ENCODE measurements around the gene MISP. TPM values are rescaled to one million over a fixed set of nuclear protein-coding genes. Genes with fewer than 3 reads are reported as not detected.
"Not testable (repeated sequence)": the region's sequence is repeated elsewhere in the genome, so short reads cannot be mapped to it uniquely, and the experiment has no call there.

Gene MISP
- total RNA-seq, 2 donors from 2014 or later: 285 to 320 TPM

DNA sequence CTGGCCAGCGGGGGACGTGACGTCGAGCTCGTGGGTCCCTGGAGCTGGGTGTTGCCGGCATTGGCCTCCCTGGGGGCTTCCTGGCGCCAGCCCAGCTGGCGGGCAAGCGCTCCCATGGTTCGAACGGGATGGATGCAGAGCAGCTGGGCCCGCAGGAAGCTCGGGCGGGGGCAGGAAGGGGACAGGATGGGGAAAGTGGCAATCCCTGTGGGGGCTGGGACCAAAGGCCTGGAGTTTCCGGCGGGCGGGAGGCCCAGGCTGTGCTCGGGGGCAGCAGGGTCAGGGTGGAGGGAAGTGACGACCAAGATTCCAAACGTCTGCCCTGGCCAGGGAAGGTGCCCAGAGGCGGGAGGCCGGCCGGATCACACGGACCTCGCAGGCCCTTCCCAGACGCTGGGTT lies 22.9 kb upstream of the MISP start:
- H3K27me3 ChIP-seq: no peaks in the 10 kb centered on the region
- H3K4me3 ChIP-seq: no peak overlapping the region
- intact Hi-C loops (cut with DNase I): no loop called here
- no peaks in the 10 kb centered on the region for H3K9me3 ChIP-seq
- H3K9ac ChIP-seq (ENCODE audit: low read depth in 2 of 2, low read length in 2 of 2): no peak overlapping the region
- no peak overlapping the region for H3K27ac ChIP-seq
- no peaks in the 10 kb centered on the region for H3K36me3 ChIP-seq
- DNase-seq: no peak
- no peaks in the 10 kb centered on the region for H3K4me1 ChIP-seq
- TF ChIP-seq CTCF (IDR thresholded peaks at IDR 0.05): no peak

DNA sequence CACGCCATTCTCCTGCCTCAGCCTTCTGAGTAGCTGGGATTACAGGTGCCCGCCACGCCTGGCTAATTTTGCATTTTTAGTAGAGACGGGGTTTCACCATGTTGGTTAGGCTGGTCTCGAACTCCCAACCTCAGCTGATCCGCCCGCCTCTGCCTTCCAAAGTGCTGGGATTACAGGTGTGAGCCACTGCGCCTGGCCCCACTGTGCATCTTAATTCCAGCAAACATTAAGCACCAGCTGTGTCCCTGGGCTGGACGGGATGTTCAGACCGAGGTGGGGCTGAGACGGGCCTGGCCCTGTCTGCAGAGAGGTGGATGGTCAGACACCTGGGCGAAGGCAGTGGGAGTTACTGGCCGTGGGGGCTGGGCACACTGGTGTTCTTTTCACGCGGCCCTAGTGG lies 21.3 kb upstream of the MISP start:
- H3K9ac ChIP-seq (ENCODE audit: low read depth in 2 of 2, low read length in 2 of 2); intact Hi-C loops (cut with DNase I); H3K4me3 ChIP-seq; H3K36me3 ChIP-seq; H3K27me3 ChIP-seq; H3K9me3 ChIP-seq; DNase-seq; H3K4me1 ChIP-seq; H3K27ac ChIP-seq: not testable (repeated sequence)

- Histone ChIP-seq H3K9me3 (no peaks in the 10 kb centered on the region), H3K4me1 (no peaks in the 10 kb centered on the region), H3K27ac (no peak overlapping the region), H3K36me3 (no peaks in the 10 kb centered on the region), H3K27me3 (no peaks in the 10 kb centered on the region), H3K9ac (ENCODE audit: low read depth in 2 of 2, low read length in 2 of 2) (no peak overlapping the region), H3K4me3 (no peak overlapping the region)
- no peak for TF ChIP-seq CTCF (IDR thresholded peaks at IDR 0.05)
- no peak for DNase-seq
- intact Hi-C loops (cut with DNase I): loop anchor here (5.0 kb wide), 1 partner anchor 148 kb away; no protein-coding TSS in a partner anchor
Measured at GRCh38 chr19:729965-730668, 20.8 kb upstream of the MISP start.

DNA sequence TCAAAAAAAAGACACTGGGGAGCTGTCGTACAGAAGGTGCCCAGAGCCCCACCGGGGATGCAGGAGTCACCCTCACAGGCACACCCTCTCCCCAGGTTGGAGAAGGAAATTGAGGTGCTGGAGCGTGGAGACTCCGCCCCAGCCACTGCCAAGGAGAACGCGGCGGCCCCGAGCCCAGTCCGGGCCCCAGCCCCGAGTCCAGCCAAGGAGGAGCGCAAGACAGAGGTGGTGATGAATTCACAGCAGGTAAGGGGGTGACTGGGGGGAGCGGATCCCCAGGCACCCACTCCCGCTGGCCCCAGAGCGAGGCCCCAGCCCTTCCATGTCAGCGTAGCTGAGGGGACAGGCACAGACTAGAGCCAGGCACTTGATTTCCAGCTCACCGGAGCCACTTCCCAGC lies 19.9 kb upstream of the MISP start:
- DNase-seq: no peak
- Histone ChIP-seq H3K9ac (ENCODE audit: low read depth in 2 of 2, low read length in 2 of 2) (no peak overlapping the region), H3K9me3 (no peaks in the 10 kb centered on the region), H3K27ac (no peak overlapping the region), H3K36me3 (no peaks in the 10 kb centered on the region), H3K27me3 (no peaks in the 10 kb centered on the region), H3K4me3 (no peak overlapping the region), H3K4me1 (no peaks in the 10 kb centered on the region)
- no peak for TF ChIP-seq CTCF (IDR thresholded peaks at IDR 0.05)
- intact Hi-C loops (cut with DNase I): loop anchor here (5.0 kb wide), 1 partner anchor 149 kb away; no protein-coding TSS in a partner anchor

GRCh38 chr19:732148-733069 lies 18.5 kb upstream of the MISP start:
- H3K27me3 ChIP-seq: no peaks in the 10 kb centered on the region
- H3K4me3 ChIP-seq: no peak overlapping the region
- H3K36me3 ChIP-seq: no peaks in the 10 kb centered on the region
- TF ChIP-seq CTCF (IDR thresholded peaks at IDR 0.05): no peak
- no peak overlapping the region for H3K9ac ChIP-seq (ENCODE audit: low read depth in 2 of 2, low read length in 2 of 2)
- intact Hi-C loops (cut with DNase I): loop anchor here (1.0 to 5.0 kb wide), 2 partner anchors 68 to 150 kb away; no protein-coding TSS in a partner anchor
- H3K9me3 ChIP-seq: no peaks in the 10 kb centered on the region
- no peak overlapping the region for H3K27ac ChIP-seq
- no peaks in the 10 kb centered on the region for H3K4me1 ChIP-seq
- DNase-seq: no peak
